ENCODE data around the gene PRKCB.
"Not testable (repeated sequence)": the region's sequence is repeated elsewhere in the genome, so short reads cannot be mapped to it uniquely, and the experiment has no call there.

PRKCB gene

GRCh38 chr16:24102209-24102660 is 266.5 kb downstream of the PRKCB start:
- DNase-seq (ENCODE audit: low read depth) = peak; percentile 0
- no peak for TF ChIP-seq CTCF (IDR thresholded peaks at IDR 0.05; ENCODE audit: control insufficient read depth, extremely low read depth, insufficient read depth)
- no peak overlapping the region for H3K4me3 ChIP-seq (ENCODE audit: low read depth, low read length)

GRCh38 chr16:24105471-24105870 is 269.7 kb downstream of the PRKCB start:
- H3K4me3 ChIP-seq (ENCODE audit: low read depth, low read length); DNase-seq (ENCODE audit: low read depth): not testable (repeated sequence)

GRCh38 chr16:24108090-24108489 is 272.3 kb downstream of the PRKCB start:
- not testable (repeated sequence) for DNase-seq (ENCODE audit: low read depth); H3K4me3 ChIP-seq (ENCODE audit: low read depth, low read length)

GRCh38 chr16:24111724-24112302 is 276.0 kb downstream of the PRKCB start:
- H3K4me3 ChIP-seq (ENCODE audit: low read depth, low read length) = no peak overlapping the region
- TF ChIP-seq CTCF (IDR thresholded peaks at IDR 0.05; ENCODE audit: control insufficient read depth, extremely low read depth, insufficient read depth) = no peak
- no peak for DNase-seq (ENCODE audit: low read depth)

GRCh38 chr16:24113115-24113745 is 277.4 kb downstream of the PRKCB start:
- H3K4me3 ChIP-seq (ENCODE audit: low read depth, low read length) = no peak overlapping the region
- no peak for DNase-seq (ENCODE audit: low read depth)
- no peak for TF ChIP-seq CTCF (IDR thresholded peaks at IDR 0.05; ENCODE audit: control insufficient read depth, extremely low read depth, insufficient read depth)

GRCh38 chr16:24114876-24115275 is 279.1 kb downstream of the PRKCB start:
- no peak for DNase-seq (ENCODE audit: low read depth)
- no peak overlapping the region for H3K4me3 ChIP-seq (ENCODE audit: low read depth, low read length)
- no peak for TF ChIP-seq CTCF (IDR thresholded peaks at IDR 0.05; ENCODE audit: control insufficient read depth, extremely low read depth, insufficient read depth)

- no peak overlapping the region for H3K4me3 ChIP-seq (ENCODE audit: low read depth, low read length)
- DNase-seq (ENCODE audit: low read depth) = no peak
- TF ChIP-seq CTCF (IDR thresholded peaks at IDR 0.05; ENCODE audit: control insufficient read depth, extremely low read depth, insufficient read depth) = no peak
Observed at GRCh38 chr16:24116046-24116776, 280.4 kb downstream of the PRKCB start.

GRCh38 chr16:24116989-24117388 is 281.2 kb downstream of the PRKCB start:
- no peak for DNase-seq (ENCODE audit: low read depth)
- H3K4me3 ChIP-seq (ENCODE audit: low read depth, low read length) = no peak overlapping the region
- no peak for TF ChIP-seq CTCF (IDR thresholded peaks at IDR 0.05; ENCODE audit: control insufficient read depth, extremely low read depth, insufficient read depth)

Measured in LNCaP clone FGC (cell line).